HAP-1 (cell line): Measurements from ENCODE around the gene NDUFB10.

ENCODE experiments used
- DNase-seq, 2 experiments: peaks; one replicate each; pipeline ENCODE4 v3.0.0-alpha.2; 2016 to 2020; ENCODE audit warnings: low spot score in 2 of 2
- H3K27me3 ChIP-seq: fragments of 250-450 bp; sonication (Bioruptor Pico); 2 replicates; pipeline ENCODE4 v1.5.1; 2020; ENCODE audit warnings: low read depth, mild to moderate bottlenecking, moderate library complexity
- H3K36me3 ChIP-seq: fragments of 250-450 bp; sonication (Bioruptor Pico); replicated peaks from 2 replicates; pipeline ENCODE4 v1.5.1; 2020; ENCODE audit warnings: mild to moderate bottlenecking
- H3K4me1 ChIP-seq: fragments of 250-450 bp; sonication (Bioruptor Pico); 2 replicates; pipeline ENCODE4 v1.5.1; 2020; ENCODE audit warnings: mild to moderate bottlenecking
- H3K4me3 ChIP-seq: fragments of 250-450 bp; sonication (Bioruptor Pico); 2 replicates; pipeline ENCODE4 v1.5.1; 2020; ENCODE audit warnings: mild to moderate bottlenecking, moderate library complexity
- H3K9me3 ChIP-seq: fragments of 250-450 bp; sonication (Bioruptor Pico); 2 replicates; pipeline ENCODE4 v1.5.1; 2020; ENCODE audit warnings: mild to moderate bottlenecking, moderate library complexity
- in situ Hi-C: fragments of 300-500 bp; cut with MboI; formaldehyde crosslinking; loops from 3 replicates; pipeline ENCODE4 v1.14.3; 2020; ENCODE audit warnings: low sequenced_read_pairs, inconsistent platforms, mixed read lengths

The NDUFB10 gene

DNA sequence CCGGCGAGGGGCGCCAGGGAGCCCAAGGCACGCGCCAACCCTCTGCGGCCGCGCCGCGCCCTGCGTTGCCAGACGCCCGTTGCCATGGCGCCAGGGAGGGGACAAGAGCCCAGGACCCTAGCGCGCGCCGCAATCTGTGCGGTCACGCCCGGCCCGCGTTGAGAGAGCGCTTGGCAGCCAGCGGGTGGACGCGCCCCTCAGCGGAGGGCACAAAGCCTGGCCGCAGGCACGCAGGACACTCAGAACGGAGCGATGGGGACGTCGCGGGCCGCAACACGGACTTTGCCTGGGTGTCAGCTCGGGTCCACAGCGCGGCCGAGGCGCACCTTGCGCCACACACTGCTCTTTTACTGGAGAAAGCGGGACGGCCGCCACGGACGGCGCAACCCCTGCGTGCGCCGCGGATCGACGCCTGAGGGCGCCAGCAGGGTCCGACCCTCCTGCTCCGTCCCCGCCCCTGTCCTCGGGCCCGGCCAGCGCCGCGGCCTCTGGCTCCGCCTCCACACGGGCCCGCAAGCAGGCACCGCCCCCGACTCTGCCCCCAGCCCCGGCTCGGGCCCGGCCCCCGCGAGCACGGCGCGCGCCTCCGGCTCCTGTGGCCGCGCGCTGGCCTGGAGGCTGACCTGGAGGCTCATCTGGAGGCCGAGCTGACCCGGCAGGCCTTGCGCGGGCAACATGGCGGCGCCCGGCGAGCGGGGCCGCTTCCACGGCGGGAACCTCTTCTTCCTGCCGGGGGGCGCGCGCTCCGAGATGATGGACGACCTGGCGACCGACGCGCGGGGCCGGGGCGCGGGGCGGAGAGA, 24.4 kb downstream of the NDUFB10 start, which contains the start of gene GFER:
GFER (plus strand) TSS at position 650 of the 803 bp plus-strand sequence; CDS start at position 676, 26 bp downstream.
- peaks cover 6% of the 10 kb centered on the region for H3K4me1 ChIP-seq
- peak within 1 kb of the TSS; percentile 72 for H3K4me3 ChIP-seq
- in situ Hi-C loops = loop anchor here (25.0 kb wide), 1 partner anchor 529 kb away; the partner anchor contains the start of genes AMDHD2 and ATP6V0C
- peaks cover 12% of the 10 kb centered on the region for H3K27me3 ChIP-seq
- DNase-seq = peak; percentile 86 to 94
- peaks cover 17% of the 10 kb centered on the region for H3K36me3 ChIP-seq
- H3K9me3 ChIP-seq = no peaks in the 10 kb centered on the region

DNA sequence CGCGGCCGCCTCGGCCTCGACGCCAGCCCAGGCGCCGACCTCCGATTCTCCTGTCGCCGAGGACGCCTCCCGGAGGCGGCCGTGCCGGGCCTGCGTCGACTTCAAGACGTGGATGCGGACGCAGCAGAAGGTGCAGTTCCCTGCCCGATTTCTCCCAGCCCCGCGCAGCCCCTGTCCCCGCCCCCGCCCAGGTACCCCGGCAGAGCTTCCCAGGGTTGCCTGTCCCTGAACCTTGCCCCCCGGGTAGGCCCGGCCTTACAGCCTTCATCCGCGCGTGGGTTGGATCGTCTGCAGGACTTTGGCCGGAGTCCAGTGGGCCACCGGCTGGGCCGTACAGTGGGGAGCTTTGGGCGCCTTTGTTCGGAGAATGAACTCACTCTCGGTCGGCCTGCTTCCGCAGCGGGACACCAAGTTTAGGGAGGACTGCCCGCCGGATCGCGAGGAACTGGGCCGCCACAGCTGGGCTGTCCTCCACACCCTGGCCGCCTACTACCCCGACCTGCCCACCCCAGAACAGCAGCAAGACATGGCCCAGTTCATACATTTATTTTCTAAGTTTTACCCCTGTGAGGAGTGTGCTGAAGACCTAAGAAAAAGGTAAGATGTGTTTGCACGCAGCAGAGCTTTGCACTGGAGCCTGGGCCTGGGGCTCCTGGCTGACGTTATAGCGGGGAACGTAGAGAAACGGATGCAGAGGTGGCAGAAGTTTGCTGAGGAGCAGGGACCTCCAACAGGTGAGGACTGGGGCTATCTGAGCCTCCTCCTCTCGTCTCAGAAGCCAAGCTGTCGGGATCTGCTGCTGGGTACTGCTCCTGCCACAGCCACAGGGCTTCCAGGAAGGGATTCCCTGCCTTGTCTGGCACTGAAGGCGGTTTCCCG, 25.2 kb downstream of the NDUFB10 start:
- peaks cover 6% of the 10 kb centered on the region for H3K4me1 ChIP-seq
- peaks cover 12% of the 10 kb centered on the region for H3K27me3 ChIP-seq

GRCh38 chr16:1985466-1986150, 26.3 kb downstream of the NDUFB10 start:
- in situ Hi-C loops = loop anchor here (25.0 kb wide), 1 partner anchor 527 kb away; the partner anchor contains the start of genes AMDHD2 and ATP6V0C
- Histone ChIP-seq H3K4me3 (peak overlapping the region; percentile 72), H3K27me3 (peaks cover 9% of the 10 kb centered on the region), H3K4me1 (peaks cover 6% of the 10 kb centered on the region), H3K9me3 (no peaks in the 10 kb centered on the region), H3K36me3 (peaks cover 15% of the 10 kb centered on the region)
- DNase-seq = no peak

More for the DNA sequence above, 25.2 kb downstream of the NDUFB10 start:
- peaks cover 15% of the 10 kb centered on the region for H3K36me3 ChIP-seq
- DNase-seq = no peak
- peak overlapping the region; percentile 72 for H3K4me3 ChIP-seq
- H3K9me3 ChIP-seq = no peaks in the 10 kb centered on the region
- in situ Hi-C loops = loop anchor here (25.0 kb wide), 1 partner anchor 528 kb away; the partner anchor contains the start of genes AMDHD2 and ATP6V0C

DNA sequence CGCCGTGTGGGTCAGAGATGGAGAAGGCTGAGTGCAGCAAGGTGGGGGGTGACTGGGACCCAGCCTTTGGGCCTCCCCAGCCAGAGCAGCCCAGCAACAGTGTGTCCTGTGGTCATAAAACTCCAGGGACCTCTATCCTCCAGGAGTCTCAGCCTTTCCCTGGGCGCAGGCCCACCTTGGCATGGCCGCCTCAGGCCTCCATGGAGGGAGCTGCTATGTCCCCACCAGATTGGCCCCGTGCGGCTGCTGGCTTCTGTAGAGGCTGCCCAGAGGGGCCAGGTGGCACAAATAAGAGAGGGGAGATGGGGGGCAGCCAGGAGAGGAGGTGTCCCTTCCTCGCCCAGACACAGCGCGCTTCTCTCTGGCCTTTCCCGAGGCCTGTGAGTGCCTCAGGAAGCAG, 27.9 kb downstream of the NDUFB10 start:
- Histone ChIP-seq H3K4me3 (no peak overlapping the region), H3K9me3 (no peaks in the 10 kb centered on the region), H3K27me3 (no peaks in the 10 kb centered on the region), H3K36me3 (peaks cover 15% of the 10 kb centered on the region), H3K4me1 (peaks cover 6% of the 10 kb centered on the region)
- no peak for DNase-seq
- in situ Hi-C loops = loop anchor here (25.0 kb wide), 1 partner anchor 525 kb away; the partner anchor contains the start of genes AMDHD2 and ATP6V0C

DNA sequence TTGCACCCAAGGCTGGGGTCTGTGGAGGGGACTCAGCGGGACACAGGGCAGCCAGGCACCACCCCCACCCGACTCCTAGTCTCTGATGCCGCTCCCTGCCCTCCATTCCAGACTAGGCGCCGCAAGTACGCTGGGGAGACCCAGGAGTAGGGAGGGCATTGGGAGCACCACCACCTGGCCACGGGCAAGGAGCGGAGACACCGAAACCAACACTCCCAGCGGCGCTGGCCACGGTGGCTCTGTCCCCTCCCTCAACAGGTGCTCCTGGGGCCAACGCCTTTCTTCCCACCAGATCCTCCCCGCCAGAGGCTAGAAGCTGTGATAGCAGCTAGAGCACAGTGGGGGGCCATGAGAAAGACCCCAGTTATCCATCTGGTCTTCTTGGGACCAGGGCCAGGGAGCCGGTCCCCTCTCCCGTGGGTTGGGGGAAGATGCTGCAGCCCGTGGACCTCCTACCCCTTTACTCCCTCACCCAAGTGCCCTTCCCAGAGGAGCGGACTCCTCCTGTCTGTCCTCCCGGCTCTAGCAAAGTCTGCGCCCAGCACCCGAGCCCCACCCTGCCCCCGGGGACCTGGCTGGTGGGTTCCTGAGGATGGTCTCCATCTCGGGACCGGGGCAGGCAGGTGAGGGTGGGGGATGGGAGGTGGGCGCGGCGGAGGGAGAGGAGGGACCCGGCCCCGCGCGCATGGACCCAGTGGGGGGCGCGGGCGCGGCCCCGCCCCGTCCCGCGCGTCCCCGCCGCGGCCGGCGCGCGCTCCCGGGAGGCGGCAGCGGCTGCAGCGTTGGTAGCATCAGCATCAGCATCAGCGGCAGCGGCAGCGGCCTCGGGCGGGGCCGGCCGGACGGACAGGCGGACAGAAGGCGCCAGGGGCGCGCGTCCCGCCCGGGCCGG, 30.1 kb downstream of the NDUFB10 start, which contains the start of gene SYNGR3:
SYNGR3 (plus strand) TSS at position 762 of the 892 bp plus-strand sequence. CDS start 133 bp downstream, outside the sequence.
- H3K36me3 ChIP-seq = peaks cover 15% of the 10 kb centered on the region
- DNase-seq = peak in 1 of 2 experiments; percentile 57
- peak within 1 kb of the TSS; percentile 40 for H3K4me3 ChIP-seq
- peaks cover 6% of the 10 kb centered on the region for H3K4me1 ChIP-seq
- in situ Hi-C loops = loop anchor here (25.0 kb wide), 1 partner anchor 523 kb away; the partner anchor contains the start of genes AMDHD2 and ATP6V0C
- no peaks in the 10 kb centered on the region for H3K27me3 ChIP-seq
- H3K9me3 ChIP-seq = no peaks in the 10 kb centered on the region

- Histone ChIP-seq H3K27me3 (no peaks in the 10 kb centered on the region), H3K4me3 (peak overlapping the region; percentile 40), H3K9me3 (no peaks in the 10 kb centered on the region), H3K4me1 (peaks cover 4% of the 10 kb centered on the region), H3K36me3 (peaks cover 15% of the 10 kb centered on the region)
- DNase-seq = no peak
- in situ Hi-C loops = loop anchor here (25.0 kb wide), 1 partner anchor 522 kb away; the partner anchor contains the start of genes AMDHD2 and ATP6V0C
These were observed 30.7 kb downstream of the NDUFB10 start for GRCh38 chr16:1990101-1990350.

DNA sequence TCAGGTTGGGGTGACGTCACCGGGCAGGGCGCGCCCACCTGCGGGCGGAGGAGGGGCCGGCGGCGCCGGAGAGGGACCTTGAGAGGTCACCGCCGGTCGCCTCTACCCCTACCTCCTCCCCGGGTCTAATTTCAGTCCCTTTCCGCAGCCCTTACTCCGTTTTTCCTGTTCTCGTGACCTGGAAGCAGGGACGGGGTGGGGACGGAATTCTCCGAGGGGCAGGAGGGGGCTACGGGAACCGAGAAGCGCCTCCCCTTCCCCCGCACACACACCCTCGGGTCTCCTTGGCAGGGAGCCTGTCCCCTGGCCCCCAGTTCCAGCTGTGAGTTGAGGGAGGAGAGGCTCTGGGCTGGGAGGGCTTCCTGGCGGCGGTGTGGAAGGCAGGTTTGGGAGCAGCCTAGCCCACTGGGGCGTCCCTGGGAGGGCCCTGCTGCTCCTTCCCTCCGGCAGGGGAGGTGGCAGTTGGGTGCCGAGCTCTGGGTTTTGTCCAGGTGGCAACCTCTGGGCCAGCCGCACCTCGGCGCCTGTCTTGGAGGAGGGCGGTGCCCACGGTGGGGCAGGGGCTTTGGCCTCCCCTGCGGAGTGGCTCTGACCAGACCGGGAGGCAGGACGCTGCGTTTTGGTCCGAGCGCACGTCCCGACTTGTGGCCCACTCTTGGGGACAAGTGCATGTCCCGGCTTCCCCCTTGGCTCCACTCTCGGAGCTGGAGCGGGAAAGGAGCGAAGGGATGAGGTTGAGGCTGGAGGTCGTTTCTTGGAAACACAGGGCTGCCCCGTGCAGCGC, 31.2 kb downstream of the NDUFB10 start:
- Histone ChIP-seq H3K36me3 (peaks cover 13% of the 10 kb centered on the region), H3K9me3 (no peaks in the 10 kb centered on the region), H3K4me1 (no peaks in the 10 kb centered on the region), H3K4me3 (peak overlapping the region; percentile 40), H3K27me3 (no peaks in the 10 kb centered on the region)
- in situ Hi-C loops = loop anchor here (25.0 kb wide), 1 partner anchor 522 kb away; the partner anchor contains the start of genes AMDHD2 and ATP6V0C
- peak in 1 of 2 experiments; percentile 76 for DNase-seq

DNA sequence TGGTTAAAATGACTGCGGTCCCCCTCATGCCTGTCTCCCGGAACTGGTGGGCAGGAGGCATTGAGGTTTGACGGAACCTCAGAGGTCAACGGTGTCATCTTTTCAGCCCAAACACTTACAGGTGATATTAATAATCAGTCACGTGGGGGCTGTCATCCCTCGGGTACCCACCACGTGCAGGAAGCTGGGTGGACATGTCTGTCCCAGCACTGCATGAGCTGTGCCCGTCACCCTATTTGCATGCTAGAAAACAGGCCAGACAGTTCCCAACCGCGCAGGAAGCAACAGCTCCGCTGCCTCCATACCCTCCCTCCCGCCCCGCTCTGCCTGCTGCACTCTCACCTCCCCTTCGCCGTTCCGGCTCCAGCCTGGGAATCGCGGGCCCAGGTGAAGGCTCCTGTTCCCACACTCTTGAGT, 31.8 kb downstream of the NDUFB10 start:
- in situ Hi-C loops = loop anchor here (25.0 kb wide), 1 partner anchor 521 kb away; the partner anchor contains the start of genes AMDHD2 and ATP6V0C
- Histone ChIP-seq H3K36me3 (peaks cover 7% of the 10 kb centered on the region), H3K9me3 (no peaks in the 10 kb centered on the region), H3K27me3 (no peaks in the 10 kb centered on the region), H3K4me1 (no peaks in the 10 kb centered on the region), H3K4me3 (no peak overlapping the region)
- DNase-seq = no peak

DNA sequence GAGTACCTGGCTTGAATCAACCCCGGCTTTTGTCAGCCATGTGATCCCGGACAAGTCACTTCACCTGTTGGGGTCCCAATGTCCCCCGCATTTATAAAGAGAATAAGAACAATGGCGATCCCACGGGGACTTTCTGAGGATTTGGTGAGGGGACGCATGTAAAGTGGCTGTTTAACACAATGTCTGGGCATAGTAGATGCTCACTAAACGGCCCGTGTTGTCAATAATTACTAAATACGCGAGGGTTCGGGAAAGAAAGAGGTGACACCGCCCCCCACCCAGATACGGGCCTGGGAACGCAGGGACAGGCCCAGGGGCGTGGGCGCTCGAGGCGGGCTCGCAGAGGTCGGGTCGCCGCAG, 32.2 kb downstream of the NDUFB10 start:
- H3K27me3 ChIP-seq = no peaks in the 10 kb centered on the region
- no peaks in the 10 kb centered on the region for H3K9me3 ChIP-seq
- H3K4me1 ChIP-seq = no peaks in the 10 kb centered on the region
- H3K36me3 ChIP-seq = peaks cover 4% of the 10 kb centered on the region
- DNase-seq = no peak
- no peak overlapping the region for H3K4me3 ChIP-seq
- in situ Hi-C loops = loop anchor here (25.0 kb wide), 1 partner anchor 521 kb away; the partner anchor contains the start of genes AMDHD2 and ATP6V0C

- Histone ChIP-seq H3K4me3 (no peak overlapping the region), H3K4me1 (no peaks in the 10 kb centered on the region), H3K27me3 (no peaks in the 10 kb centered on the region), H3K36me3 (peaks cover 7% of the 10 kb centered on the region), H3K9me3 (no peaks in the 10 kb centered on the region)
- in situ Hi-C loops = loop anchor here (25.0 kb wide), 1 partner anchor 520 kb away; the partner anchor contains the start of genes AMDHD2 and ATP6V0C
- peak in 1 of 2 experiments; percentile 94 for DNase-seq
These were observed 32.8 kb downstream of the NDUFB10 start for GRCh38 chr16:1991948-1992703.

- DNase-seq = no peak
- in situ Hi-C loops = loop anchor here (25.0 kb wide), 1 partner anchor 519 kb away; the partner anchor contains the start of genes AMDHD2 and ATP6V0C
- H3K4me3 ChIP-seq = no peak overlapping the region
- H3K36me3 ChIP-seq = peaks cover 12% of the 10 kb centered on the region
- no peaks in the 10 kb centered on the region for H3K9me3 ChIP-seq
- H3K27me3 ChIP-seq = no peaks in the 10 kb centered on the region
- no peaks in the 10 kb centered on the region for H3K4me1 ChIP-seq
These were observed 33.5 kb downstream of the NDUFB10 start for GRCh38 chr16:1992704-1993317.
